GM12874 (cell line): ENCODE results near the gene USP7.

Experiments
- CTCF ChIP-seq: IDR thresholded peaks from 2 replicates; pipeline ENCODE4 v1.5.1; 2011; ENCODE audit warnings: low read depth, mild to moderate bottlenecking, control low read depth, low read length, moderate library complexity; ENCODE audit not compliant: insufficient read depth

The USP7 gene

GRCh38 chr16:8851761-8852403, 111.8 kb downstream of the USP7 start:
- TF ChIP-seq CTCF: no peak

GRCh38 chr16:8850279-8850885, 113.3 kb downstream of the USP7 start:
- TF ChIP-seq CTCF: no peak

GRCh38 chr16:8849411-8850011, 114.2 kb downstream of the USP7 start:
- no peak for TF ChIP-seq CTCF

GRCh38 chr16:8848939-8849391, 114.7 kb downstream of the USP7 start:
- TF ChIP-seq CTCF: no peak

GRCh38 chr16:8848231-8848938, 115.3 kb downstream of the USP7 start:
- TF ChIP-seq CTCF: no peak

GRCh38 chr16:8847623-8848022, 116.1 kb downstream of the USP7 start:
- no peak for TF ChIP-seq CTCF

- no peak for TF ChIP-seq CTCF
These were observed 116.6 kb downstream of the USP7 start for GRCh38 chr16:8847145-8847544.
